ENCODE results near the gene PPP1R16B.
"Not testable (repeated sequence)": the region's sequence is repeated elsewhere in the genome, so short reads cannot be mapped to it uniquely, and the experiment has no call there.

PPP1R16B gene

DNA sequence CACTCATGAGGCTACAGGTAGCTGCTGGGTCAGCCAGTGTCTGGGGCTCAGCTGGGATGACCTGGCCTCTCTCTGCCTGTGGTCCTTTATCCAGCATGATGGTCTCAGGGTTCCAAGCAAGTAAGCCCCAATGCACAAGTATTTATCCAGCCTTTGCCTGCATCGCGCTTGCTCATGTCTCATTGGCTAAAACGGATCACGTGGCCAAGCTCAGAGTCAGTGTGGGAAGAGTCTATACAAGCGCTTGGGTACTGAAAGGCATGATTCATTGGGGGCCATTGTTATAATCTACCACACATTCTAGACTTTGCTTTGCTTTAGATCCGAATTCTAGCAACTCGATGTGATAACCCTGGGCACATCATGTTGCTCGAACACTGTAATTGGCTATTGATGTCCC, 48.3 kb downstream of the PPP1R16B start:
- DNase-seq (ENCODE audit: low spot score), result no peak

DNA sequence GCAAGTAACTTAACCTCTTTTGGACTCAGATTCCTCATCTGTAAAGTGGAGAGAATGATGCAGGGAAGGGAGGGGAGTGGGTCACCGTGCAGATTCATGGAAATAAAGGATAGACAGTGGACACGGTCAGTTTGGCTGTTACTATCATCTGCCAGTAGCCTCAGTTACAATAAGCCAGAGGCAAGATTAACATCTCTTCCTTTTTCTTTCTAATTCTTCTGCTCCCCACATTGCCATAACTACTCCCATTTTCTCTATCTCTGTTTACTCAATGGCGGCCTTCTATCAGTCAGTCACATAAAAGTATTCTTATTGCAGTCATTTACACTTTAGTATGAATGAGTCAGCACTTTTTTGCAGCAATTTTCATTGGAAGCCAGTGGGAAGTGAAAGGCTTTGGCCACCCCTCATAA, 49.2 kb downstream of the PPP1R16B start:
- DNase-seq (ENCODE audit: low spot score), result no peak

DNA sequence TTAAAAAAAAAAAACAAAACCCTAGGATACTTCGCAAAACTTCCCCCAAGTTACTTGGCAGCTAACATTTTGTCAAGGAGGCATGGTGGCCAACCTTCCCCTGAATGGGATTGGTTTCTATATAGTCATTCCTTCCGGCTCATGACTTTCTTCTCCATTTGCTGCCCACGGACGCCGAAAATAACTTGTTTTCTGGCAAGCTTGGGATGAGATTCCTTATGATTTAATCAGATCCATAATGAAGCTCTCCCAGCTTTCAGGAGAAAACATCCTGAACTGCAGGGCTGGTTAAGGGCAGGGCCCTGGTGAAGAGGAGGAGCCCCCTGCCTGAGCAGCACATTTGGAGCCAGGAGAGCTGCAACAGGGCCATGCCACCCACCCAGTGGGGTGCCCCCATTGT, 49.9 kb downstream of the PPP1R16B start:
- DNase-seq (ENCODE audit: low spot score), result no peak

DNA sequence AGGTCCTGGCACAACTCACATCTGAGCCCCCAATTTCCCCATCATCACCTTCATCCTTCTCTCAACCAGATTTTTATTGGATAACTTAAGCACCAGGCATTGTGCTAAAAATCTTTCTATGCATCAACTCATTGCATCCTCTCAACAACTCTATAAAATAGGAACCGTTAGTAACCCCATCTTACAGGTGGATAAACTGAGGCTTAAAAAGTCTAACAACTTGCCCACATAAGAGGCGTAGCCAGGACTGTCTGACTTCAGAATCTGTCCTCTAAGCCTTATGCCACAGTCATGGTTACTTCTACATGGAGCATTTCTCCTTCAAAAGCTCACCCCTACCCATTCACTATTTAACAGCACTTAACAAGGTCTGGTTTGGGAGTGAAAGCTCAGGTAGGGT, 51.1 kb downstream of the PPP1R16B start:
- DNase-seq (ENCODE audit: low spot score), result no peak

DNA sequence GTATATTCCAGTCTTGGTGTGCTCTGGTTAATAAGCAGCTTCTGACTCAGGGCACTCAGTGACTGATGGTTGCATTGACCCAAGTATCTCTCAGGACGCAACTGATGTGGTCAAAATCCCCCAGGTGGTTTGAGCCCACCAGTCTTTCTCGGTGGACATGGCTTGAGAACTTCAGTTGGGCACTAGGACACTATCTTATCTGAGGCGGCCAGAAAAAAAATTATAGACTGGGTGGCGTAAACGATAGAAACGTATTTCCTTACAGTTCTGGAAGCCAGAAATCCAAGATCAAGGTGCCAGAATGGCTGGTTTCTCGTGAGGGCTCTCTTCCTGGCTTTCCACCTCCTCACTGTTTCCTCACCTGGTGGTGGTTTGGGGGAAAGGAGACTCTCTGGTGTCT, 52.2 kb downstream of the PPP1R16B start:
- no peak for DNase-seq (ENCODE audit: low spot score)

DNA sequence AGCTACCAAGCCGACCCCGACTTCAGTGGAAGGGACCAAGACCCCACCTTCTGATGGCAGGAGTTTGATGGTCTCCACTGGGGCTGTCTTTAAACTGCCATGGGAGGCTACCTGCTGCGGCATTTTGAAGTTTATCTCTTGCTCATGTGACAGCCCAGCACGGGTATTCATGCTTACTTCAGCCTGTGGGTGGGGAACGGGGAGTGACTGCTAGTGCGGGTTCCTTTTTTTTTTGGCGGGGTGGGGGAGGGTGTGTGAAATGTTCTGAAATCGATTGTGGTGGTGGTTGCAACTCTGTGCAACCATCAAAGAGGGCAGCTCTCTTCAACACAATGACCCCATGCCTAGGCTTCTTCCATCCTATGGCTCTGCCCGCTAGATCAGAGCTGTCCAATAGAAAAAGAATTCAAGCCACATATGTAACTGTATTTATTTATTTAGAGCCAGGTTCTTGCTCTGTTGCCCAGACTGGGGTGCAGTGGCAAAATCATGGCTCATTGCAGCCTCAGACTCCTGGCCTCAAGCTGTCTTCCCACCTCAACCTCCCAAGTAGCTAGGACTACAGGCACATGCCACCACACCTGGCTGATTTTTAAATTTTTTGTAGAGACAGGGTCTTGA, 53.7 kb downstream of the PPP1R16B start:
- DNase-seq (ENCODE audit: low spot score), result peak; percentile 48

DNA sequence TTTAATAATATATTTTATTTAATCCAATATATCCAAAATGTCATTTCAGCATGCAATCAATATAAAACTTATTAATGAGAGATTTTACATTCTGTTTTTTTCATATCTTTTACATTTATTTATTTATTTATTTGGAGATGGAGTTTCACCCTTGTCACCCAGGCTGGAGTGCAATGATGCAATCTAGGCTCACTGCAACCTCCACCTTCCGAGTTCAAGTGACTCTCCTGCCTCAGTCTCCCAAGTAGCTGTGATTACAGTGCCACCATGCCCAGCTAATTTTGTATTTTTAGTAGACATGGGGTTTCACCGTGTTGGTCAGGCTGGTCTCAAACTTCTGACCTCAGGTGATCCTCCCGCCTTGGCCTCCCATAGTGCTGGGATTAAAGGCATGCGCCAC, 54.4 kb downstream of the PPP1R16B start:
- not testable (repeated sequence) for DNase-seq (ENCODE audit: low spot score)

DNA sequence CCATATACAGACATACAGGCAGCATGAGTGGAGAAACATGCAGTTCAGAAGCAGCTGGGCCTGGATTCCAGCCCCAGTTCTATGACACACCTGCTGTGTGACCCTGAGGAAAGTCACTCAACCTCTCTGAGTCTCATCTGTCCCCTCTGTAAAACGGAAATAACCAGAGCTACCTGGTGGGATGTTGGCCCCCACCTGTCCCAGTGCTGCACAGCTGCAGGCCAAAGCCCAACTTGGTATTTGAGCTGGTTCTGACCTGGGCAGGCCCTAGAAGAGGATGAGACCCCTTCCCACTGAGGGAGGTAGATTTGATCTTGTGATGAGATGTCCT, 55.5 kb downstream of the PPP1R16B start:
- no peak for DNase-seq (ENCODE audit: low spot score)

DNA sequence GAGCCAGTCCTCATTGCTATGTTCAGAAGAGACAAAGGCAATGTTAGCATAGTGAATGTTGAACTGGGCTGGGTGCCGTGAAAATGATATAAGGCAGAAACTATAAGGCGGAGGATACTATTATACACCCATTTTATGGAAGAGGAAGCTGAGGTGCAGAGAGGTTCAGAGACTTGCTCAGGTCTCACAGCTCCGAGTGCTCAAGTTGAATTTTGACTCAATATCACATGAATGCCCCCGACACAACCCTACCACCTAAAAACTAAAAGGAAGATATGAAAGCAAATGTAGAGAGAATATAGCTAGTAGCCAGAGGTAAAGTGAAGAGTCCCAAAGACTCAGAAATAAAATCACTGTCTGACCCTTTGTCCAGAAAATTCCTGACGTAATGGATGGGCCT, 56.7 kb downstream of the PPP1R16B start:
- DNase-seq (ENCODE audit: low spot score), result no peak

DNA sequence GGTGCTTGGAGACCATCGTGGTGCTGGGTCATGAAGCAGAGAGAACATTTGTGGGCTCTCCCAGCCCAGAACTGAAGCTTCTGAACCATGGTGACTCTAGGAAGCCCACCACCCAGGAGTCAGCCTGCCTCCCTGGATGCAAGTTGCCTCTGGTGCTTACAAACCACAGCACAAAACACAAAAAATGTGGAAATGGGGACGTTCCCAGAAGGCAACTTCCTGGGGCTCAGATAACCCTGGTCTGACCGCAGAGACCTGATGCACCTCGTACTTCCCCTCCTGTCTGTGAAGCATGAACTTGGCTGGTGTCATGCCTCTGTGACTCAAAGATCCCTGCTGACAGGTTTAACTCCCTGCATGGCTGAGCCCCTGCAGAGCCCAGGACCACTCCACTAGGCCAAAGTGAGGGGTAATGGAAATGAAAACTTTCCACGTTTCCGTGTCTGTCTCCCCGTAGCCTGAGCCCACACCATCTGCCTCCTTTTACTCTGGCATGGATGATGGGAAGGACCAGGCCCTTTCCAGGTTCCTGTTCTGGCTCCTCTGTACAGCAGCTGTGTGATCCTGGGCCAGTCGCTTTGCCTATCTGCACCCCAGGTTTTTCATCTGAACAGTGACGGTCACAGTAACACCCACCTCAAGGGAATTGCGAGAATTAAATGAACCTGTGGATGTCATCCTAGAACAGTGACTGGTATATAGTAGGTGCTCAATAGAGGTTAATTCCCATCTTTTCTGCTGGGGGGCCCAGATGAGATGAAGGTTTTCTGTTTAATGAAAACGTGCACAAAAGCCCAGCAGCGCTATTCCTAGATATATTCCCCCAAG, 57.7 kb downstream of the PPP1R16B start:
- DNase-seq (ENCODE audit: low spot score), result peak; percentile 69

DNA sequence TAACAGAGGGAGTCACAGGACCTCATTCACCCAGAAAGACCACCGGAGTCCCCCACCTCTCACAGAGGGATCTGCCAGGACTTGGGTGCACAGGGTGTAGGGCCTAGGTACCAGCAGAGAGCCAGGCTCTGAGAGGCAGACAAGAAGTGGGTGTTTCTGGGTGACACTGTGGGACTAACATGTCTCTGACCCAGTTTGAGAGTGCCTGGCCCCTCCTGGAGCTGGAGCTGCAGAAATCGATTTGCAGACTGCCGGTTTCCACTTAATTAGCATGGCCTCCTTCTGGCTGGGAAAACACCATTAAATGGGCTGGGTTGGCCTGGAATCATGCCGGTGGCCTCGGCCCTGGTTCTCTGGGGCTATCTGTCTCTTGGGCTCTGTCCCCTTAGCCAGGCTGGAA, 59.2 kb downstream of the PPP1R16B start:
- no peak for DNase-seq (ENCODE audit: low spot score)

DNA sequence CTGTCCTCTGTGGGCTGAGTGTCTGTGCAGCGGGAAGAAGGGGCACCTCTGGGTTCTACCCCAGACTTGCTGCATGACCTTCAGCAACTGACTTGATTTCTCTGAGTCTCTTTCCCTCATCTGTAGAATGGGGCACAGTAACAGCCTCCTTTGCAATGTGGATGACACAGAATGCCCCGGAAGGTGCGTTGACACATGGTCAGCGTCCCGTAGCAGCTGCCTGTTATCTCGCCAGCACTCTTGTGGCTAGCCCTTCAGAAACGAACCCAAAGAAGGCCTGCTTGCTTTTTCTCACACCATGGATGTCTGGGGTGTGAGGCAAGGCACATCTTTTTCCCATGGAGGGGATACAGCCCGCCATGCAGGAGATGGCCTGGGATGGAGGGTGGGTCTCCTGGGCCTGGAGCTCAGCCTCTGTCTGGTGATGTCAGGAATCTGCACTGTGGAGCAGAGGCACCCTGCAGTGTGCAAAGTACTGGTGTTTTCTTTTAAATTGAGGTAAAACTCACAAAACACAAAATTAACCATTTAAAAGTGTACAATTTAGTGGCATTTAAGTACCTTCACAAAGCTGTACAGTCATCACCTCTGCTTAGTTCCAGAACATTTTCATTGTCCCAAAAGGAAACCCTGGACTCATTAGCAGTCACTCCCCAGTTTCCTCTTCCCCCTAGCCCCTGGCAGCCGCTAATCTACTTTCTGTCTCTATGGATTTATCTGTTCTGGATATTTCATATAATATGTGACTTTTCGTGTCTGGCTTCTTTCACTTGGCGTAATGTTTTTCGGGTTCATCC, 61.0 kb downstream of the PPP1R16B start:
- no peak for DNase-seq (ENCODE audit: low spot score)

DNA sequence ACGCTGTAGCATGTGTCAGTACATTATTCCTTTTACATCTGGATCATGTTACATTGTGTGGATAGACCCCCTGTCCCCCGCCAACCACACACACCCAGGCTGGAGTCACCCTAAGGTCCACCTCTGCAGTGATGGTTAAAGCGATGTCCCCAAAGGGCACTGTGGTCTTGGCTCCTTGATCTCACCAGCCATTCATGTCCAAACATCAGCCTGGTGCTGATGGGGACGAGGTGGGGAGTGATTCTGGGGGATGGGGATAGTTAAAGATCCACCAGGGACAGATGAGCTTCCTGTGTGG, 61.5 kb downstream of the PPP1R16B start:
- no peak for DNase-seq (ENCODE audit: low spot score)

DNA sequence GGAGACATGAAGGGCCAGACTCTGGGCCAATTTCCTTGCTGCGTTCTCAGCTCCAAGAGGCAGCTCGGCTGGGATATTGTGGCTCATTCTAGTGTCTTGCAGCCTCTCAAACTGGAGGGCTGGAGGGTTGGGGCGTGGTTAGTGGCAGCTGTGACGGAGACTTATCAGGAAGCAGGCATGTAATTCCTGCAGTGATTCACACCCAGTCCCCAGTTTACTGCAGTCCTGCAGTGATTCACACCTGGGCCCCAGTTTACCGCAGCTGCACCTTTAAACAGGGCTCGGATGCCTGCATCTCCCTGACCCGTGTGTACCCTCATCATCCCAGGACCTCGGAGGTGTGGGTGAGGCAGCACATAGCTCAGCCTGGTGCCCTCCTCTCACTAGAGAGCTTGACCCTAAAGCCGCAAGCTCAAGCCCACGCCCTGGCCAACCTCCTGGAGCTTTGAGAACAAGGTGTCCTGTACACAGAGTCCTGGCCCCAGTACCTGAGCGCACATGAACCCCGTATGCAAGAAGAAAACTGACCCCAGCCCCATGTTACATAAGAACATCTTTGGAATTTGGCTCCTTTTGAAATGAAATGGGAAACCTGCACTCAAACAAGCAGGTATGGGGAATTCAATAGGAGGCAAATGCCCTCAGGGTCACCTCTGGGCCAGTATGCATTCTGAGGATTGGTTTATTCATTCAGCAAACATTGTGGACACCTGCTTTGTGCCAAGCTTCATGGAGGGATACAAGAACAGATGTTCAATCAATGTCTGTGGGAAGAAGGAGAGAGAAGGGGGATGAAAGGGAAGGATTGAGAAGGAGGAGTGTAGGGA, 65.4 kb downstream of the PPP1R16B start:
- peak; percentile 64 for DNase-seq (ENCODE audit: low spot score)

DNA sequence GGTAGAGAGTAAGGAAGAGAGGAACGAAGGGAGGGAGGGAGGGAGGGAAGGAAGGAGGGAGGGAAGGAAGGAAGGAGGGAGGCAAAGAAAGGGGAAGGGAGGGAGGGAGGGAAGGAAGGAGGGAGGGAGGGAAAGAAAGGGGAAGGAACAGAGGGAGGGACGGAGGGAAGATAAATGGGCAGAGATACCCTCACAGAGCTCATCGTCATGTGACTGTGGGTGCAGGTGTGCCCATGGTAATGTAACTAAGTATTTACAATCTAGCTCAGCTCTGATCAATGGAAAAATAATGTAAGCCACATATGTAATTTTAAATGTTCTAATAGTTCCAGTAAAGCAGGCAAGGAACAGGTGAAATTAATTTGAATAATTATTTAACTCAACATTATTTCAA, 66.1 kb downstream of the PPP1R16B start:
- DNase-seq (ENCODE audit: low spot score), result no peak

DNA sequence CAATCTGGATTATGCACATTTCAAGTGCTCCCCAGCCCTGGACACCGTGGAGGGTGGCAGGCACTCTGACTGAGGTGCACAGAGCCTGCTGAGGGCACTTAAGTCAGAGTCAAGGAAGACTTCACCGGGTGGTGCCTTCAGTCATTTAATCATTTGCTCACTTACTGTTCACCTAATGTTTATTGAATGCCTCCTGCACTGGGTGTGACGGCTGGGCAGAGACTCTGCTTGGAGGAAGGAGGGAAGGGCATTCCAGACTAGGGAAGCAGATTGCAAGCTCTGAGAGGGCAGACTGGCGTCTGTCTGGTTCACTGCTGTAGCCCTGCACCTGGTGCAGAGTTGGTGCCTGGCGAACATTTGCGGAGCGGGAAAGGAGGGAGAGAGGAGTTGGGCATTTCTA, 66.5 kb downstream of the PPP1R16B start:
- DNase-seq (ENCODE audit: low spot score), result no peak

DNA sequence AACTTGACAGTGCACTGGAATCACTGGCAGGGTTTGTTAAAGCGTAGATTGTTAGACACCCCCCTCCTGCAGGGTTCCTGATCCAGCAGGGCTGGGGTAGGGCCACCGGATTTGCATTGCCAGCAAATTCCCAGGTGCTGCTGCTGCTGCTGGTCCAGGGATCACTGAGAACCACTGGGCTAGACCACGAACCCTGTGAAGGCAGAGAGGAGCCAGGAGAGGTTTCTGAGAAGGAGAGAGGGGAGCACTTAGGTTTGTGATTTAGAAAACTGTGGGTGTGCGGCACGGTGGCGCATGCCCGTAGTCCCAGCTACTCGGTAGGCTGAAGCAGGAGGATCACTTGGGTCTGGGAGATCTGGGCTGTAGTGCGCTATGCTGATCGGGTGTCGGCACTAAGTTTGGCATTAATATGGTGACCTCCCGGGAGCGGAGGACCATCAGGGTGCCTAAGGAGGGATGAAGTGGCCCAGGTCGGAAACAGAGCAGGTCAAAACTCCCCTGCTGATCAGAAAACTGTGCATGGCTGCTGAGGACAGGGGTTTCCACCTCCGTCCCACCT, 67.1 kb downstream of the PPP1R16B start:
- no peak for DNase-seq (ENCODE audit: low spot score)

DNA sequence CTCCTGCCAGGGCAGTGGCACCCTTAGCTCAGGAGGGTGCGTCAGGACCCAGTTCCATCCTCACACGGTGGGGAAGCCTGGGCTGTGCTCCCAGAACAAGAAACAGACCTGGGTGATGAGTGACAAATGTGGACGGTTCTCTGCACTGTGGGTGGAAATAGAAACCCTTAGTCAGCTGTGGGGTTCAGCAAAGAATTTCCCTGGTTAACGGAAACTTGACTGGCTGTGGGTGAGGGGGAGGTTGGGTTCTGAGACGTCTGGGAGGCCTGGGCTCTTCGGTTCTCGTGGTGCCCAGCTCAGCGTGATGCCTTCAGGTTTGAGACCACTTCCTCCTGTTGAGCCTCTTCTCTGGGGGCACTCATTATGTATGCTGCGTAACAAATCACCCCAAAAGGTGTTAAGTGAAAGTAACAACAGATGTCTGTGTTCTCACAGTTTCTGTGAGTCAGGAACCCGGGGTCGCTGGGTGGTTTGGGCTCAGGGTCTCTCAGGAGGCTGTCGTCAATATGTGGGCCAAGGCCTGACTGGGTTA, 67.6 kb downstream of the PPP1R16B start:
- peak; percentile 87 for DNase-seq (ENCODE audit: low spot score)

DNA sequence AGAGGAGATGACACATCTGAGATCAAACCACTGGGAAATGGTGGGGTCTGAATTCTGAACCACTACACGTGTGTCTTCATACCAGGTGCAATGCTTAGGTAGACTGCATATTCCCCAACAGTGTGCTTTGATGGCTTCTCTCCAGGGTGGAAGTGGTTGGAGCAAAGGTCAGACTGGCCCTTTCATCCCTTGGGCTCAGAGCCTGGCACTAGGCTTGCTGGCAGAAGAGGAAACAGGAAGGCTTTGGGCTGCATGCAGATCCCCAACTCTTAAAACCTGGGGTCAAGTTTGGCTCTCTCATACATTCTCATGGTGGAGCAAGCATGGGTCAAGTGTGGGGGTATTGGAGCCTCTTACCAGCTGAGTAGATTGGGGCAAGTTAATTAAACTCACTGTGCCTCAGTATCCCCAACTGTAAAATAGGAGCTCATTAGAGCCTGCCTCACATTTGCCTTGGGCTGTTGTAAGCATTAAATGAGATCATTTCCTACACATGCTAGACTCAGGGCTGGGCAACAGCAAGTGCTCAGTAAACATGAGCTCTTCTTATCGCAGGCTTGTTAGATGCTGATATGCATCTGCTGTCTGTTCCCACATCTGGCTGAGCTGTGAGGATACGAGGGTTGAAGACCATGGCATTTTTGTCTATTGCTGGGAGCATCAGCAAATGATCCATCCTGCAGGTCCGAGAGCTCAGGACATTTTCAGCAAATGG, 69.1 kb downstream of the PPP1R16B start:
- DNase-seq (ENCODE audit: low spot score), result peak; percentile 63

DNA sequence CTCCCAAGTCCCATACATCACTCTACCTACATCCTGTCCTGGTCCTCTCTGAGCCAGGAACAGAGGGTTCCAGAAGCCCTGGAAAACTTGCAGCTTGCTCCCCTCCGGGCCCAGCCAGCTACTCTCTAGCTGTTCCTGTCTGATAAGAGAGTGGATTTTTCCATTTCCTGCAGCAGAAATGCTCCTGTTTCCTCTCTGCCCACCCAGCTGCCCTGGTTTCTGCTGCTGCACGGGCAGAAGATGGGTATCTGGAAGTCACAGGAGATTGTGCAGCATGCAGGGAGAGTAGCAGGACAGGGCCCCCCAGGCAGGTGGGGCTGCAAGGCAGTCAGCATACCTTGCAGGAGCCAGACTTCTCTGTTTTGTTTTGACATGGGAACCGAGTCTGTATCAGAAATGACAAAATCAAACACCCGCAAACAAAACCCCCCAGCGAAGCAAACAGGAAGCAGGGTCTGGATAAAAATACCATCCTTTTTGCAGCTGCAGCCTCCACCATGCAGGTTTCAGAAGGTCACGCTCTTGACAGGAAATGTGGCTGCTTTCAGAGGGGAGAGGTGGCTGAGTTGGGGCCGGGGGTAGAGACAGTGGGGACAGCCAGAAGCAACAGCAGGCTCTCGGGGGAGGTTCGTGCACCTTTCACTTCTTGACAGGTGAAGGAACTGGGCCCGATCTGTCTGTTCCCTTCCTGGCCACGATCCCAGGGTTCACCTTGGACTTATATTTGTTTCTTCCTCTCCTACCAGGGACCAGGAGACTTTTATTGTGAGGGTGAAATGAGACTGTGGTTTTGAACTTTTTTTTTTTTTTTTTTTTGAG, 69.9 kb downstream of the PPP1R16B start:
- peak; percentile 77 for DNase-seq (ENCODE audit: low spot score)
